ENCODE results near the gene CA11.

DNA sequence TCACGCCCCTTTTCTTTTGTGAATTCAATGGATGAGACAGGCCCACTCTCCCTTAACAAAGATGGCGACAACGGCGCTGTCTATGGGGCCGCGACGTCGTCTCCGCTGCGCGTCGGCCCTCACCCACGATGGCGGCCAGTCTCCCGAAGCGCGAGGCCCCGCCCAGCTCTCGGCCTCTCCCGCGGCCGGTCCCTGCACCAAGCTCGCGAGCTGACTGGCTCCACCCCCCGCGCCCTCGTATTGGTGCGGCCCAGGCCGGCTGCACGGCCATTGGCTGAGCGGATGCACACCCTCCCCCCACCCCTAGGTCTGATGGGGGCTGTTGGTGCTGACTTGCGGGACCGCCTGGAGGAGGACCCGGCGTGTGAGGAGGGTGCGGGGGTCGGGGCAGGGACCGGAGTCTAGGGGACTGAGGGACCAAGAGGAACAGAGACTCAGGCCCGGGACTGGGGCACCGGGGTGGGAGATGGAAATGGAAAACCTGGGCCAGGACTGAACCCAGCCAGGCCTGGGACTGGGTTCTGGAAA, 21.9 kb downstream of the CA11 start:
- TF ChIP-seq, protein P1, sequence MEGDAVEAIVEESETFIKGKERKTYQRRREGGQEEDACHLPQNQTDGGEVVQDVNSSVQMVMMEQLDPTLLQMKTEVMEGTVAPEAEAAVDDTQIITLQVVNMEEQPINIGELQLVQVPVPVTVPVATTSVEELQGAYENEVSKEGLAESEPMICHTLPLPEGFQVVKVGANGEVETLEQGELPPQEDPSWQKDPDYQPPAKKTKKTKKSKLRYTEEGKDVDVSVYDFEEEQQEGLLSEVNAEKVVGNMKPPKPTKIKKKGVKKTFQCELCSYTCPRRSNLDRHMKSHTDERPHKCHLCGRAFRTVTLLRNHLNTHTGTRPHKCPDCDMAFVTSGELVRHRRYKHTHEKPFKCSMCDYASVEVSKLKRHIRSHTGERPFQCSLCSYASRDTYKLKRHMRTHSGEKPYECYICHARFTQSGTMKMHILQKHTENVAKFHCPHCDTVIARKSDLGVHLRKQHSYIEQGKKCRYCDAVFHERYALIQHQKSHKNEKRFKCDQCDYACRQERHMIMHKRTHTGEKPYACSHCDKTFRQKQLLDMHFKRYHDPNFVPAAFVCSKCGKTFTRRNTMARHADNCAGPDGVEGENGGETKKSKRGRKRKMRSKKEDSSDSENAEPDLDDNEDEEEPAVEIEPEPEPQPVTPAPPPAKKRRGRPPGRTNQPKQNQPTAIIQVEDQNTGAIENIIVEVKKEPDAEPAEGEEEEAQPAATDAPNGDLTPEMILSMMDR (IDR thresholded peaks at IDR 0.05; ENCODE audit: low read length), result no peak
- no peak for TF ChIP-seq EZH2 (IDR thresholded peaks at IDR 0.05; ENCODE audit: borderline replicate concordance, low read length)

Data from OCI-LY1 (cell line).